ENCODE results near the gene SLC22A23.

The SLC22A23 gene

DNA sequence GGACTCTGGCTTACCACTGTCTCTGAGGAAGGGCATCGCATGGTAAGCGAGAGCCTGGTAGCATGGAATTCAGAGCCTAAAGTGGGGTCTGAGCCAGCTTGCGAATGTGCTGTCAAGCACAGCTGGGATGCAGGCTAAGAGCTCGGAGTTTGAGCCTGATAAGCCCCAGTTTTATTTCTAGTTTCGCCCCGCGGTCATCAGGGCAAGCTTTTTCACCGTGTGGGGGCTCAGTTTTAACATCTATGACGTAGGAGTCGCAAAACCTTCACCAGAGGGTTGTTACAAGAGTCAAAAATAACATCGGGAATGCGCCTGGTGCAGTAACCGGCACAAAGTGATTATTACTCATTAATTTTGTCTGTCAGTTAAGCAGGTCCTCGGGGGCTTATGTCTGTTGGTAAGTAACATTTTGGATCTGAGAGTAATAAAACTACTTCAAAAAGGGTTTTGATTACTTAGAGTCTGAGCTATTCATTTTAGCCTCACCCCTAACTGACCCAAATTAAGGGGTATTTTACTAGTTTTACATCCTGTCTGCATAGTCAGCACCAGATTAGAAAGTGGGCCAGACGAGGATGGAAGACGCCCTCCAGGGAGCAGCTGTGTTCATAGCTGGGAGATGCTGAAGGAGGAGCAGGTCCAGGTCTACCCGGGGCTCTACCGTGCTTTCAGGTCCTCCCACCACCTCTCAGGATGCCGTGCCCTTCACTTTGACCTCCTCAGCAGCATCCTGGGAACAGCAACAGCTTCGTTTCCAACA lies 29.7 kb downstream of the SLC22A23 start:
- peaks cover 8% of the 10 kb centered on the region for H3K4me1 ChIP-seq
- no peak for DNase-seq (ENCODE audit: low spot score in 2 of 2)
- no peaks in the 10 kb centered on the region for H3K27me3 ChIP-seq (ENCODE audit: low read depth)
- no peak overlapping the region for H3K4me3 ChIP-seq
- no peaks in the 10 kb centered on the region for H3K9me3 ChIP-seq
- H3K36me3 ChIP-seq (replicated peaks), result no peaks in the 10 kb centered on the region
- in situ Hi-C loops (cut with MboI; ENCODE audit: low sequenced_read_pairs), result no loop called here

DNA sequence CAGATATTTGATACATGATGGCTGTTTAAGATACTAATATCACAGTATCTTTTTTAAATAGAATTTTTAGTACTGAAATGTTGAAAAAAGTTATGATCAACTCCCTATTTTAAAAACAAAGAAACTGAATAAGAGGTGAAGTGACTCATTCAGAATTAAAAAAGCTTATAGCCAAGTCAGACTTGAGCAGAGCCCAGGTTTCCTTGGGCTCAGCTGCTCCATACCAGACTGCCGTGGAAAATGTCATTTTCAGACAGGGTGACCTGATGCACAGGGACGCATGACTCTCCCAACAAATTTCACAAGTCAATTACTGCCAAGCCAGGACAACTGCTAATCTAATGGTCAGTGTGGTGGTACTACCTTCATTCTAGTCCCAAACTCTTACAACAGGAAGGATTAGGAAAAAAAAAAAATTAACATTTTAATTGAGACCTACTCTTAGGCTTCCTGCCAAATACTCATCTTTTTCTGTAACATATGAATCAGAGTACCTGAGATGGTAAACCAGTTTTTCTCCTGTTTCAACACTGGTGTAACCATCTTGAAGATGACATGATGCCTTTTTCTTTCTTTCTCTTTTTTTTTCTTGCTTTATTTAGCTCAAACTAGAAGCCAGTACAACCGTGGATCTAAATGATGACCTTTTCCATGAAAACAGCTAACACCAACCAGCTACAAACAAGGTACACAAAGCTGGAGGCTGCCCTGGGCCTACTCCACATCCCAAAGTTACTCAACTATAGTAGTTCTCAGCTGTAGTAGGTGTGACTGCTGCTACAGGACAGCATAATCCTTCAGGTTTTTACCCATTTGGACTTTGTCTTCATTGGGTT lies 30.5 kb downstream of the SLC22A23 start:
- DNase-seq (ENCODE audit: low spot score in 2 of 2), result no peak
- H3K9me3 ChIP-seq, result no peaks in the 10 kb centered on the region
- no peaks in the 10 kb centered on the region for H3K36me3 ChIP-seq (replicated peaks)
- in situ Hi-C loops (cut with MboI; ENCODE audit: low sequenced_read_pairs), result no loop called here
- no peak overlapping the region for H3K4me3 ChIP-seq
- H3K27me3 ChIP-seq (ENCODE audit: low read depth), result no peaks in the 10 kb centered on the region
- H3K4me1 ChIP-seq, result peaks cover 8% of the 10 kb centered on the region

DNA sequence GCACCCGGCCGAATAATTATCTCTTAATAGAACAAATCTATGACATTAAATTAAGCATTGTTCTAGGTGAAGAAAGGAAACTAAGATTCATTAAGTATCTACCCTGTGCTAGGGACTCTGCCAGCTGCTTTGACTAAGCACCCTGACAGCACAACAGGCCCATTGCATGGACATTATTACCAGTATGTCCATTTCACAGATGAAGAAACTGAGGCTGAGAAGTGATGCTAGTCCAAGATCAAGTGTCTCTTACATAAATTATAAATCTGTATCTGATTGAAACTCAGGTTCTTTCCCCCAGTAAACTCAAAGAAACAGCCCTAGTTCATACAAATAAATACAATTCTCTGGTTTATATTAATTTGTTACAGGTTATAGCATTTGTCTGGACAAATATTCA lies 31.3 kb downstream of the SLC22A23 start:
- Histone ChIP-seq H3K4me3 (no peak overlapping the region), H3K36me3 (replicated peaks) (no peaks in the 10 kb centered on the region), H3K27me3 (ENCODE audit: low read depth) (no peaks in the 10 kb centered on the region), H3K9me3 (no peaks in the 10 kb centered on the region), H3K4me1 (peaks cover 8% of the 10 kb centered on the region)
- DNase-seq (ENCODE audit: low spot score in 2 of 2), result no peak
- in situ Hi-C loops (cut with MboI; ENCODE audit: low sequenced_read_pairs), result no loop called here

DNA sequence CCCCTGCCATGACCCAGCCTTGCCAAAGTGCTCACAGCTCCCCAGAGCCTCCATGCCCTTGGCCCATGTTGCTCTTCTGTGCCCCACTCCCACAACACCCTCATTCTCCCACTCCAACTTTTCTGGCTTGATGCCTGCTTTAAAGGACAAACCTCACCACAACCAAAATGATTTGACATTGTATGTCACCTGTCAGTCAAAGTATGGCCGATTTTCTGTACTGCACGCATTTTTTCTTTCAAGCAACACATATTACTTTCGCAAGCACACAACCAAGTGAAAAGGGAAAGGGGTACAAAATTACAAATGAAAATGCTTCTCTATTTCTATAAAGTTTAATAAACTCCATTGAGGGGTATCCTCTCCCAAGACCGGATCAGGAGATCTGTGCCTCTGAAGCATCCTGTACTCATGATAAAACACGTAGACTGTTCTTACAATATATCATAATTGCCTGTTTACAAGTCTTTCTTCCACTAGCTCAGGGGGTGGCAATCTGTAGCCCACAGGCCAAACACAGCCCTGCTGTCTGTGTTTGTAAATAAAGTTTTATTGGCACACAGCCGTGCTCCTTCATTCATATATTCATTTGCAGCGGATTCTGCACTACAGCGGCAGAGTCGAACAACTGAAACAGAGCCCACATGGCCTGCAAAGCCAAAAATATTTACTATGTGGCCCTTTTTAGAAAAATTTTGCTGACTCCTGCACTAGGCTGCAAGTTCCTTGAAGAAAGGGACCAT lies 32.5 kb downstream of the SLC22A23 start:
- Histone ChIP-seq H3K27me3 (ENCODE audit: low read depth) (no peaks in the 10 kb centered on the region), H3K4me3 (no peak overlapping the region), H3K4me1 (peaks cover 8% of the 10 kb centered on the region), H3K36me3 (replicated peaks) (no peaks in the 10 kb centered on the region), H3K9me3 (no peaks in the 10 kb centered on the region)
- in situ Hi-C loops (cut with MboI; ENCODE audit: low sequenced_read_pairs), result no loop called here
- no peak for DNase-seq (ENCODE audit: low spot score in 2 of 2)

DNA sequence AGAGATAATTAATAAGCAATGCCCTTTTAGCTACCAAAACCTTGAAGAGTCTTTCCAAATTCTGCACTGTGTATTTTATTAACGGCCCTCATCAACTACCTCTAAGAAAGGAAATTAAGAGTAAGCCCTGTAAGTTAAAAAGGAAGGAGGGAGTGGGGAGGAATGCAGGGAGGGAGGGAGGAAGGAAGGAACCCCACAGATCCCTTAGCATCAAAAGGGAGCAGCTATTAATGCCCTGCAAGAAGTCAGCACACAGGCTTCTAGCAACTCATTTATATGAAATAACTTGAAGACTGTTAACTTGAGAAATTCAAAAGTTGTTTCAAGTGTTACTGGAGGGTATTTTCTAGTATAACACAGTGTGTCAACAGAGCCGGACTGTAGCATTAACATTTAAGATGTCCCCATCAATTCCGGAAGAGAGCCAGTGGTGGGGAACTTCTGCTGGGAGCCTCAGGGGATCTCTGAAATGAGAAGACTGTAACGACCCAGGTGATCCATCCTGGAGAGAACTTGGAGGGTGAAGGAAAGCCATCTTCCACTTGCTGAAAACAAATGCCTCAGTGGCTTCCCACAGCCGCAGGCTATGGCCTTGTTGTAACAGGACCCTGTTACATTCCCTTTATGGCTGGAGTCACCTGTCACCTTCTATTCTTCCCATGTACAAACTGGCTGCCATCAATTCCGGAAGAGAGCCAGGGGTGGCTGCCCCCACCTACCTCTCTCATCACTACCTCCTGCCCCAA lies 33.2 kb downstream of the SLC22A23 start:
- Histone ChIP-seq H3K9me3 (no peaks in the 10 kb centered on the region), H3K36me3 (replicated peaks) (no peaks in the 10 kb centered on the region), H3K4me3 (no peak overlapping the region), H3K4me1 (peaks cover 7% of the 10 kb centered on the region), H3K27me3 (ENCODE audit: low read depth) (no peaks in the 10 kb centered on the region)
- DNase-seq (ENCODE audit: low spot score in 2 of 2), result no peak
- in situ Hi-C loops (cut with MboI; ENCODE audit: low sequenced_read_pairs), result no loop called here

DNA sequence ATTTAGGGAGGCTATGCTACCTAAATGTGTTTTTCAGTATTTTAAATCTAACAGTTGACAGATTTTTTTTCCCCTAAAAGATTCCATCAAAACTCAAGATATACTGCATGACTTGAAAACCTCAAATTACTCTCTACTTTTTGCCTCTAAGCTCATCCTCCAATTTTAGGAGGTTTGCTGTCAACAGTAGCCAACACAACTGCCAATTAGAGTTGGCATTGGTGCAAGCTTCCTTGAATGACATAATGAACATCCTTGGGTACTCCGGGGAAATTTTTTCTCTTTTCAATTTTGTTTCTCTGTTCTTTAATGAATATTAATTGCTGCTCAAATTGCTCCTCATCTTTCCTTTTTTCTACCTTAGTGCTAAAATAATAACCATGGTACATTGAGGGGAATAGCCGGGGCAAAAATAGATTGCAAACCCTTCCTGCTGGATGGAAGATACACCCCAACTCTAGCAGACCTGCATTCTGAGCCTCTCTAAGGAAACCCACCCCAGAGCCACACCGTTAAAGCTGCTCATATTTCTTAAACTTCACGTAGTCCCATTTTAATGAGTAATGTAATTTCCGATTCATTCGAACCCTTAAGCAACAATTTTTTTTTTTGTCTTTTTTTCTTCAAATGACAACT lies 34.3 kb downstream of the SLC22A23 start:
- Histone ChIP-seq H3K9me3 (no peaks in the 10 kb centered on the region), H3K4me3 (no peak overlapping the region)

DNA sequence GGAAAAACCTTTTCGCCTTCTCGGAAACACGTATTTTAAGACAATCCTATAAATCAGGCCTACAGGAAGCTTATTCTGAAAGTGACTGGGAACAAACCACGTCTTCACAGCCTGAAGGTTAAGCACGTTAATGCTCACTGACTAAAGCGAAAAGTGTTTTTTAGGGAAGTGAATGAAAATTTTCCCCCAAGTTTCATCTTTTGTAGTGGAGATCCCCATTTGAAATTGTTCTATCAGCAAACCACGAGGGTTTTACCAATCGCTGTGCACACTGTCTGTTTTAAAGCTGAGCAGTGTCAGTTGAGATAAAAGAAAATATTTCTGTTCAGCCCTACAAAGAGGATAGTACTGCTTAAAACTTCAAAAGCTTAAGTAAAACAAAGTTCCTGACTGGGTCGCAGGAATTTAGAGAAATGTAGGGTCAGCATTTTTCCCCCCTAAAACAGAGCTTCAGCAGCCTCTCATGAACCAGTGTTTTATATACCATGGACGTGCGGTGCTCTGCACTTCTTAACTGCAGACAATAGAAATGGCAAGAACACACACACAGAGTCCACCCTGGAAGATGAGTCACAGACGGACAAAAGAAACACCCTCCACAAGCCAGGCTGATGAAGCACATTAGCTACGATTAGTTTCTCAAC lies 34.9 kb downstream of the SLC22A23 start:
- in situ Hi-C loops (cut with MboI; ENCODE audit: low sequenced_read_pairs), result no loop called here
- Histone ChIP-seq H3K4me3 (no peak overlapping the region), H3K4me1 (peaks cover 3% of the 10 kb centered on the region), H3K9me3 (no peaks in the 10 kb centered on the region), H3K36me3 (replicated peaks) (no peaks in the 10 kb centered on the region), H3K27me3 (ENCODE audit: low read depth) (no peaks in the 10 kb centered on the region)
- DNase-seq (ENCODE audit: low spot score in 2 of 2), result no peak

More for the DNA sequence above, 34.3 kb downstream of the SLC22A23 start:
- H3K36me3 ChIP-seq (replicated peaks), result no peaks in the 10 kb centered on the region
- no peak for DNase-seq (ENCODE audit: low spot score in 2 of 2)
- in situ Hi-C loops (cut with MboI; ENCODE audit: low sequenced_read_pairs), result no loop called here
- peaks cover 3% of the 10 kb centered on the region for H3K4me1 ChIP-seq
- H3K27me3 ChIP-seq (ENCODE audit: low read depth), result no peaks in the 10 kb centered on the region

DNA sequence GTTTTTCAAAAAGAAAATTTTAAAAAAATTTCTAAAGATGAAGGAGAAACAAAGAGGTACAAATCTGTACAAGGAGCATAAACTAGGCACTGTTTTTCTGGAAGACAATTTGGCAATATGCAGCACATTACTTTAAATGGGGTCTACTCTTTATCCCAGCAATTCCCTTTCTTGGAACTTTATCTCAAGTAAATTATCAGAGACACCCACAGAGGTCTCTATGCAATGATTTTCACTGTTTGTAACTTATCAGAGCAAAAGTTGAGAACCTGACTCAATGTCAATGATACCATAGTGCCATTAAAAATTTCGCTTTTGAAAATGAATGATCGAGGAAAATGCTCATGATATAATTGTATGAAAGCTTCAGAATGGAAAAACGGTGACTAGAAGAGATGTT lies 35.7 kb downstream of the SLC22A23 start:
- Histone ChIP-seq H3K27me3 (ENCODE audit: low read depth) (no peaks in the 10 kb centered on the region), H3K4me1 (peaks cover under 1% of the 10 kb centered on the region)

DNA sequence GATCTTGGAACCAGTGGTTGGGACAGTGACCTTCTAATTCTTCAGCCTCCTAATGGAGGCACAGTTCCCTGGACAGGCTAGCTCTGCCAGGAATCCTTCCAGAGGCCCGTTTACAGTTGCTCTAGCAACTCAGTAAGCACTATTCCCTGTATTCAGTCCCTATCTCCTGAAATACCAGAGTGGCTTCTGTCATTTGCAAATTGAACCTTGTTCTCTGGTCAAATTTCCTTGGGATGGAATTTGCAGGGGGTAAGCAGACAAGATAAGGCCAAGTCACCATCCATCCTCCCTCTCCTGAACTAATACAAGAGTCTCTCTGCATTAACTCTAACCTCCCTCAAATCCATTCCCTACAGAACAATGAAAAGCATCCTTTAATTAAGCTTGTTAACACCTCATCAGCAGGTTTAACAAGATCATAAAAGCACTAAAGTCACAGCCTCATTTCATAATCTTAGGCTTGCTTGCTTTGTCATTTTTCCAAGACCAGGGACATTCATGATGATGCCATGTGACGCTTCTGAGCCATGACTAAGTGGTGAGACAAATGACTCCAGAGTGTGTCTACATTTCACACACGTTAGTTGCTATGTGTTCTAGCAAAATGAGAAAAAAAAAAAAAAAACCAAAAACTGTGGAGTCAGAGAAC lies 37.1 kb downstream of the SLC22A23 start:
- Histone ChIP-seq H3K36me3 (replicated peaks) (no peaks in the 10 kb centered on the region), H3K27me3 (ENCODE audit: low read depth) (no peaks in the 10 kb centered on the region), H3K4me3 (no peak overlapping the region), H3K9me3 (no peaks in the 10 kb centered on the region), H3K4me1 (no peaks in the 10 kb centered on the region)
- DNase-seq (ENCODE audit: low spot score in 2 of 2), result no peak
- in situ Hi-C loops (cut with MboI; ENCODE audit: low sequenced_read_pairs), result no loop called here

More for the DNA sequence above, 35.7 kb downstream of the SLC22A23 start:
- Histone ChIP-seq H3K36me3 (replicated peaks) (no peaks in the 10 kb centered on the region), H3K4me3 (no peak overlapping the region), H3K9me3 (no peaks in the 10 kb centered on the region)
- DNase-seq (ENCODE audit: low spot score in 2 of 2), result no peak
- in situ Hi-C loops (cut with MboI; ENCODE audit: low sequenced_read_pairs), result no loop called here

DNA sequence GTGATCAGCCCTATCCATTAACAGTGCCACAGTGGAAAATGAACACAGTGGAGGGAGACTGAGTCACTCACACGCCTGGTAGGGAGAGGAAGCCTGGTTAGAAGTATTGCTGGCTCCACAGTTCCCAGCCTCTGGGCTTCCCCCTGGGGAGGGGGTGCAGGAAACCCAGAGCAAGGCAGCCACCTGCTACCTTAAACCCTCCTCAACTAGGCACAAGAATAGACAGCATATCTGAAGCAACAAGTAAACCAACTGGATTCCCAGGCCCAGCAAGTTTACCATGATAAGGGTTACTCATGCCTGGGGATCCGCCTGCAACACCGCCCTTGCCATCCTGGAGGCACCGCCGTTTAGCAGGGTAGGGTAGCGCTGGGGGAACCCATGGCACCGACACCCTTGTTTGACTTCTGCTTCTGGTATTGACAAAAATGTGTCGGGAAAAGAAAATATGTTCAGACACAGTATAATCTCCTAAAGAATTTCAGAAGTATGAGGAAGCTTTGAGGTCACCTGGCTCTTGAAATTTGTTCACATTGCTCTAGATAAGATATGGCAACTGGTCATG lies 38.3 kb downstream of the SLC22A23 start:
- DNase-seq (ENCODE audit: low spot score in 2 of 2), result no peak
- H3K36me3 ChIP-seq (replicated peaks), result no peaks in the 10 kb centered on the region
- H3K27me3 ChIP-seq (ENCODE audit: low read depth), result no peaks in the 10 kb centered on the region
- in situ Hi-C loops (cut with MboI; ENCODE audit: low sequenced_read_pairs), result no loop called here
- H3K4me3 ChIP-seq, result no peak overlapping the region
- H3K9me3 ChIP-seq, result no peaks in the 10 kb centered on the region
- no peaks in the 10 kb centered on the region for H3K4me1 ChIP-seq

DNA sequence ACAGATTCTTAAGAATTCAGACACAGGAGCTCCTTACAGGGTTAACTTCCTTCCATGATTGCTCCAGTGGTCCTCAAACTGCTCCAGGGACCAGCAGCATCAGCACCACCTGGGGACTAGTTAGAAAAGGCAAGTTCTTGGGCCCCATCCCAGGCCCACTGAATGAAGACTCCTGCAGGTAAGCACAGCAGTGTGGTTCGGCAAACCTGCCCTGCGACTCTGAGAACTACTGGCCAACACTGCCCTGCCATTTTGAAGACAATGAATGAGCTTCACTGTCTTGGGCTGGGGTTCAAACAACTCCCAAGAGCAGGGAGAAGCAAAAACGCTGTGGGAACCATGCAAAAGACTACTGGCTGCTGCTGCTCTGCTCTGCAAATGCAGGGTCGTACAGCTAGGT lies 39.4 kb downstream of the SLC22A23 start:
- no peak for DNase-seq (ENCODE audit: low spot score in 2 of 2)
- in situ Hi-C loops (cut with MboI; ENCODE audit: low sequenced_read_pairs), result no loop called here
- H3K27me3 ChIP-seq (ENCODE audit: low read depth), result no peaks in the 10 kb centered on the region
- H3K9me3 ChIP-seq, result no peaks in the 10 kb centered on the region
- H3K36me3 ChIP-seq (replicated peaks), result no peaks in the 10 kb centered on the region
- H3K4me1 ChIP-seq, result no peaks in the 10 kb centered on the region
- H3K4me3 ChIP-seq, result no peak overlapping the region

DNA sequence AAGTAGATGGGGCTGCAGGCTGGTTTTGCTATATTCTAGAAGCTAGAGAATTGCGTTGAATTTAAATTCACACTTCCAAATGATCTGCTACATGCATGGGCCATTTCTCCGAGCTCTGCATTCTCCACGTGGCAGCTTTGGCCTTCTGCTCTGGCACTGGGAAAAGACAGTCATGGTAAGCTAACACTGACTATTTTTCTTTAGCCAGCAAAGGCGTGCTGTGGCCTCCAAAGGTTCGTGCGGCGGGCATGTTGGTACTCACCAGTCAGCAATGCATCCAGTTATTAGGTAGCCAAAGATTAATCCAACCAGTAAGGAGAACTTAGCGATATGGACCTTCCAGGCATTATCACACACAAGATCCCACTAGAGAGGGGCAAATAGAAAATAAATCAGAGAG lies 41.4 kb downstream of the SLC22A23 start:
- H3K36me3 ChIP-seq (replicated peaks), result no peaks in the 10 kb centered on the region
- no peak for DNase-seq (ENCODE audit: low spot score in 2 of 2)
- no peak overlapping the region for H3K4me3 ChIP-seq
- H3K9me3 ChIP-seq, result no peaks in the 10 kb centered on the region
- H3K27me3 ChIP-seq (ENCODE audit: low read depth), result no peaks in the 10 kb centered on the region
- in situ Hi-C loops (cut with MboI; ENCODE audit: low sequenced_read_pairs), result no loop called here
- no peaks in the 10 kb centered on the region for H3K4me1 ChIP-seq
